ENCODE data around the gene MTUS2. TPM values are rescaled to one million over a fixed set of nuclear protein-coding genes. Genes with fewer than 3 reads are reported as not detected.

MTUS2 gene
- total RNA-seq, 1 donor: 0.36 TPM

DNA sequence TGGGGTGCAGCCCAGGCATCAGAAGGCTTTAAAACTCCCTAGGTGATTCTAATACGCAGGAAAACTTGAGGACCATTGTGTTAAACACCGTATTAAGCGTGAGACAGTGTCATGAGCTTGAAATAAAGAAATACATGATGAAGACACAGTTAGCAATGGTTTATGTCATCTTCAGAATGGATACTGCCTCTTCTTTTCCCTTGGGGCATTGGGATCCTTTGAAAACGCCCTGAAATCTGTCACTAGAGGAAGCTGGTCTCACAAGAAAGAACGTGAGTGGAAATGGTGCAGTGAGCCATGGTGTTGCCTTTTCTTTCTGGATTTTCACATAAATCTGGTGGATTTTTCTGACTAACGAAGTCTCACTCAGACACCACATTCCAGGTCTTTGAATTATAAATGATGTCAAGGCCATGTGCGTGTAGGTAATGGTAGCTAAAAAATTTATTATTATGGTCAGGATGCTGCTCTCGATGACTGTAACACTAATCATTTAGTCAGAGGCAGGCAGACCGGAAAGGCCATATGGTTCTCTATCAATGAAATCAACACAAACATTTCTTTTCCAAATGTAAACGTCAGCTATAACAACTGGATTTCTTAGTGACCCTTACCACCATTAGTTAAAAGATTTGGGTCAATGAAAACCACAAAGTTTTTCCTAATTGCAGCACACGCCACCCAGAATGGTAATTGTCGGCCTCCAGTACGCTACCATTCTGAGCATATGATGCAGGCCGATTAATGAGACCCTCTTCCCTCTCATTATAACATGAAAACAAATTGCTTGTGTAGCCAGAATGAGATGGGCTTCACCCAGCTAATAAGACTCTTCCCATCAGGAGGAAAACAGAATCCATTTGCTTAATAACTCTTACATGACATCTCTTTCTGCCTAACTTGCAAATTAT lies 669.8 kb downstream of the MTUS2 start:
- Histone ChIP-seq H2AFZ (ENCODE audit: low read length) (no peak overlapping the region), H3K4me3 (ENCODE audit: insufficient read depth, low read length) (no peak overlapping the region), H3K27ac (ENCODE audit: low read depth, low read length) (no peak overlapping the region), H3K4me2 (ENCODE audit: insufficient read depth, low read length) (no peak overlapping the region), H3K79me2 (ENCODE audit: insufficient read depth, low read length) (no peaks in the 10 kb centered on the region), H3K9me3 (ENCODE audit: low read depth, low read length) (no peaks in the 10 kb centered on the region), H3K4me1 (ENCODE audit: insufficient read depth, low read length) (no peaks in the 10 kb centered on the region), H4K20me1 (ENCODE audit: insufficient read depth, low read length) (no peaks in the 10 kb centered on the region), H3K36me3 (ENCODE audit: insufficient read depth, low read length) (no peaks in the 10 kb centered on the region), H3K27me3 (ENCODE audit: insufficient read depth, low read length) (peaks cover 55% of the 10 kb centered on the region)
- TF ChIP-seq, protein P1, sequence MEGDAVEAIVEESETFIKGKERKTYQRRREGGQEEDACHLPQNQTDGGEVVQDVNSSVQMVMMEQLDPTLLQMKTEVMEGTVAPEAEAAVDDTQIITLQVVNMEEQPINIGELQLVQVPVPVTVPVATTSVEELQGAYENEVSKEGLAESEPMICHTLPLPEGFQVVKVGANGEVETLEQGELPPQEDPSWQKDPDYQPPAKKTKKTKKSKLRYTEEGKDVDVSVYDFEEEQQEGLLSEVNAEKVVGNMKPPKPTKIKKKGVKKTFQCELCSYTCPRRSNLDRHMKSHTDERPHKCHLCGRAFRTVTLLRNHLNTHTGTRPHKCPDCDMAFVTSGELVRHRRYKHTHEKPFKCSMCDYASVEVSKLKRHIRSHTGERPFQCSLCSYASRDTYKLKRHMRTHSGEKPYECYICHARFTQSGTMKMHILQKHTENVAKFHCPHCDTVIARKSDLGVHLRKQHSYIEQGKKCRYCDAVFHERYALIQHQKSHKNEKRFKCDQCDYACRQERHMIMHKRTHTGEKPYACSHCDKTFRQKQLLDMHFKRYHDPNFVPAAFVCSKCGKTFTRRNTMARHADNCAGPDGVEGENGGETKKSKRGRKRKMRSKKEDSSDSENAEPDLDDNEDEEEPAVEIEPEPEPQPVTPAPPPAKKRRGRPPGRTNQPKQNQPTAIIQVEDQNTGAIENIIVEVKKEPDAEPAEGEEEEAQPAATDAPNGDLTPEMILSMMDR (IDR thresholded peaks at IDR 0.05; ENCODE audit: extremely low read depth, low read depth, low read length): no peak
- no peak for DNase-seq (ENCODE audit: insufficient read length, low spot score, missing footprints)

DNA sequence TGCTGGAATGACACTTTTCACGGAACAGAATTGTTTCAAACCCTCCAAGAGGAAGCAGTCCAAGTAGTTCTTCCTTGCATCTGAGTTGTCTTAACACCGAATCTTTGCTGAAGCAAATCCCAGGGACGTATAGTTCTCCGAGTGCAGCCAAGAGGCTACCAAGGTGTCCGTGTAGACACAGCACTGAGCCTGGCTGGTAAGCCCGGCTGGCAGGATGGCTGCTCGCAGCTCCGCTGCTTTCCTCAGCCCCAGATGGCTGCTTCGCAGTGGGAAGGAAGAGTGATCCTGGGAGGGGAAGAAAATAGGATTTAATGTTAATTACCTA lies 670.4 kb downstream of the MTUS2 start:
- H3K79me2 ChIP-seq (ENCODE audit: insufficient read depth, low read length): no peaks in the 10 kb centered on the region
- no peaks in the 10 kb centered on the region for H3K9me3 ChIP-seq (ENCODE audit: low read depth, low read length)
- no peak overlapping the region for H3K4me3 ChIP-seq (ENCODE audit: insufficient read depth, low read length)
- H3K36me3 ChIP-seq (ENCODE audit: insufficient read depth, low read length): no peaks in the 10 kb centered on the region
- no peak overlapping the region for H3K27ac ChIP-seq (ENCODE audit: low read depth, low read length)
- peaks cover 52% of the 10 kb centered on the region for H3K27me3 ChIP-seq (ENCODE audit: insufficient read depth, low read length)
- DNase-seq (ENCODE audit: insufficient read length, low spot score, missing footprints): no peak
- no peak overlapping the region for H2AFZ ChIP-seq (ENCODE audit: low read length)
- H4K20me1 ChIP-seq (ENCODE audit: insufficient read depth, low read length): no peaks in the 10 kb centered on the region
- H3K4me2 ChIP-seq (ENCODE audit: insufficient read depth, low read length): no peak overlapping the region
- TF ChIP-seq, protein P1 (IDR thresholded peaks at IDR 0.05; ENCODE audit: extremely low read depth, low read depth, low read length): no peak
- H3K4me1 ChIP-seq (ENCODE audit: insufficient read depth, low read length): no peaks in the 10 kb centered on the region

DNA sequence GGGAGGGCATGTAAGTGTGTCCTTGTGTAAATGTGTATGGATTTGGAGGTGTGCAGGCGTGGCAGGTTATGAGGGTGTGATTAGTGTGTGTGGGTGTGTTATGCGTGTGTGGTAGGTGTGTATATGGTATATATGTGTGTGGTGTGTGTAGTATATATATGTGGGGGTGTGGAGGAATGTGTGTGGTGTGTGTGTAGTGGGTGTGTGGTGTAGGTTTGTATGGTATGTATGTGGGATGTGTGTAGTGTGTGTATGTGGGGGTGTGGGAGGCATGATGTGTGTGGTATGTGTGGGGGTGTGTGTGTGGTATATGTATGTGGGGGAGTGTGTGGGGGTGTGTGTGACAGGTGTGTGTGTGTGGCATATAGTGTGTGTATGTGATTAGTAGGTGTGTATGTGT lies 671.1 kb downstream of the MTUS2 start:
- Histone ChIP-seq H2AFZ (ENCODE audit: low read length) (no peak overlapping the region), H3K79me2 (ENCODE audit: insufficient read depth, low read length) (no peaks in the 10 kb centered on the region), H3K27ac (ENCODE audit: low read depth, low read length) (no peak overlapping the region), H3K9me3 (ENCODE audit: low read depth, low read length) (no peaks in the 10 kb centered on the region), H3K4me1 (ENCODE audit: insufficient read depth, low read length) (no peaks in the 10 kb centered on the region), H3K4me2 (ENCODE audit: insufficient read depth, low read length) (no peak overlapping the region), H4K20me1 (ENCODE audit: insufficient read depth, low read length) (no peaks in the 10 kb centered on the region), H3K27me3 (ENCODE audit: insufficient read depth, low read length) (peaks cover 52% of the 10 kb centered on the region), H3K4me3 (ENCODE audit: insufficient read depth, low read length) (no peak overlapping the region), H3K36me3 (ENCODE audit: insufficient read depth, low read length) (no peaks in the 10 kb centered on the region)
- no peak for DNase-seq (ENCODE audit: insufficient read length, low spot score, missing footprints)
- TF ChIP-seq, protein P1 (IDR thresholded peaks at IDR 0.05; ENCODE audit: extremely low read depth, low read depth, low read length): no peak

DNA sequence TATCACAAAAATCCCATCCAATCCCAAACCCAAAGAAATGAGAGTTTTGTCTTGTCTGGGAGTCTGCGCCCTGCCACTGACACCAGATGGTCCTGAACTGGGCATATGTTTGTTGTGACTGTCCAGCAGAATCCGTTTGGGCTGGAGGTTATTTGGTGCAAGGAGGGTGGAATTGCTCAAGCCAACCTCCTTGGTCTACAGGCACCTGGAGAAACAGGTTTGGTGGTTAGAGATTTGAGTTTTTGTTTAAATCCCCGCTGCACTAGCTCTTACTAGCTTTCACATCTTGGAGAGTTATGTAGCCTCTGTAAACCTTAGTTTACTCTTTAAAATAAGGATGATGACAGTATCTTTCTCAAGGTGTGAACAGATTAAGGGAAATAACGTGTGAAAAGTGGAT lies 673.7 kb downstream of the MTUS2 start:
- Histone ChIP-seq H3K4me2 (ENCODE audit: insufficient read depth, low read length) (no peak overlapping the region), H4K20me1 (ENCODE audit: insufficient read depth, low read length) (no peaks in the 10 kb centered on the region), H3K4me3 (ENCODE audit: insufficient read depth, low read length) (no peak overlapping the region), H2AFZ (ENCODE audit: low read length) (no peak overlapping the region), H3K27ac (ENCODE audit: low read depth, low read length) (no peak overlapping the region), H3K36me3 (ENCODE audit: insufficient read depth, low read length) (no peaks in the 10 kb centered on the region), H3K79me2 (ENCODE audit: insufficient read depth, low read length) (no peaks in the 10 kb centered on the region), H3K9me3 (ENCODE audit: low read depth, low read length) (no peaks in the 10 kb centered on the region), H3K4me1 (ENCODE audit: insufficient read depth, low read length) (peaks cover 4% of the 10 kb centered on the region), H3K27me3 (ENCODE audit: insufficient read depth, low read length) (peaks cover 52% of the 10 kb centered on the region)
- no peak for DNase-seq (ENCODE audit: insufficient read length, low spot score, missing footprints)
- TF ChIP-seq, protein P1 (IDR thresholded peaks at IDR 0.05; ENCODE audit: extremely low read depth, low read depth, low read length): no peak

Data from osteoblast (primary cell).